Measurements from ENCODE around the gene GSTM5. TPM values are rescaled to one million over a fixed set of nuclear protein-coding genes. Genes with fewer than 3 reads are reported as not detected.

The GSTM5 gene
- total and polyA plus RNA-seq, 2 donors (not counting 3 experiments of a cell fraction or from before 2014, with no cell fraction given) = 0.25 to 1.6 TPM

- TF ChIP-seq FOS (IDR thresholded peaks at IDR 0.05; ENCODE audit: borderline replicate concordance, insufficient read depth, low read length) = no peak
- no peak for TF ChIP-seq POLR2AphosphoS5 (IDR thresholded peaks at IDR 0.05; ENCODE audit: insufficient read depth, low read depth, low read length)
- TF ChIP-seq MAX (IDR thresholded peaks at IDR 0.05; ENCODE audit: insufficient read depth, insufficient read length) = no peak
- TF ChIP-seq CTCF (IDR thresholded peaks at IDR 0.05; ENCODE audit: extremely low read depth in 1 of 2, insufficient read depth in 1 of 2, low read depth in 1 of 2, low read length in 2 of 2) = no peak
- TF ChIP-seq JUN (IDR thresholded peaks at IDR 0.05; ENCODE audit: borderline replicate concordance, insufficient read depth, insufficient read length, low read depth) = no peak
- no peak for TF ChIP-seq EZH2 (IDR thresholded peaks at IDR 0.05; ENCODE audit: borderline replicate concordance, low read depth, low read length, severe bottlenecking)
- TF ChIP-seq POLR2A (IDR thresholded peaks at IDR 0.05; ENCODE audit: low read depth, low read length) = no peak
- no peak for TF ChIP-seq MYC (IDR thresholded peaks at IDR 0.05; ENCODE audit: low read depth, low read length)
- no peak for TF ChIP-seq GATA2 (IDR thresholded peaks at IDR 0.05; ENCODE audit: insufficient read depth, insufficient read length, low read depth, low read length)
- DNase-seq (ENCODE audit: low read depth, low spot score) = no peak
- ChIA-PET CTCF (no interaction called here), POLR2A (no interaction called here)
- H2AFZ ChIP-seq (ENCODE audit: low read depth, low read length) = no peak overlapping the region
- no peaks in the 10 kb centered on the region for H3K9me1 ChIP-seq (replicated peaks; ENCODE audit: control insufficient read depth, extremely low read depth, insufficient read depth, low read length)
- H3K4me3 ChIP-seq (replicated peaks in 1 of 3; ENCODE audit: insufficient read depth in 1 of 3, low read depth in 1 of 3, low read length in 3 of 3) = no peak overlapping the region
- no peaks in the 10 kb centered on the region for H4K20me1 ChIP-seq (replicated peaks; ENCODE audit: control insufficient read depth, extremely low read depth, insufficient read depth, low read length)
- dilution Hi-C loops (cut with MboI; ENCODE audit: extremely low pct_ligation_motif_present, low sequenced_read_pairs) (no loop called here), intact Hi-C loops (cut with micrococcal nuclease) (no loop called here)
- H3K4me2 ChIP-seq (ENCODE audit: insufficient read depth, low read length) = no peak overlapping the region
- peaks cover 5 to 13% of the 10 kb centered on the region in 2 experiments for H3K27me3 ChIP-seq (ENCODE audit: control insufficient read depth in 2 of 2, insufficient read depth in 2 of 2, low read length in 2 of 2)
- no peaks in the 10 kb centered on the region for H3K9me3 ChIP-seq (replicated peaks; ENCODE audit: control insufficient read depth, insufficient read depth, low read length)
- no peaks in the 10 kb centered on the region for H3K36me3 ChIP-seq (ENCODE audit: control insufficient read depth in 2 of 2, extremely low read depth in 1 of 2, insufficient read depth in 2 of 2, low read length in 2 of 2)
- no peak overlapping the region for H3K9ac ChIP-seq (replicated peaks; ENCODE audit: extremely low read depth, insufficient read depth, low read length)
- no peak overlapping the region for H3K27ac ChIP-seq (ENCODE audit: insufficient read depth, low read depth, low read length)
- no peaks in the 10 kb centered on the region for H3K79me2 ChIP-seq (ENCODE audit: control insufficient read depth, insufficient read depth, low read length)
- no peak for FAIRE-seq
- no TSS peak for BruUV-seq (replicated peaks)
- no peaks in the 10 kb centered on the region for H3K4me1 ChIP-seq (ENCODE audit: control insufficient read depth, extremely low read depth, insufficient read depth, low read length)
Observed at GRCh38 chr1:109725510-109725909, 13.5 kb downstream of the GSTM5 start.
